Neural progenitor cell (in vitro differentiated cells): ENCODE measurements around the gene CLDN6. TPM values are rescaled to one million over a fixed set of nuclear protein-coding genes. Genes with fewer than 3 reads are reported as not detected.

ENCODE experiments used
- DNase-seq: peaks from one replicate; pipeline ENCODE4 v3.0.0-alpha.2; 2016; ENCODE audit warnings: low spot score
- H2AFZ ChIP-seq: fragments of 200-600 bp; sonication (generic); replicated peaks from 2 replicates; pipeline ENCODE4 v1.6.1; 2016; ENCODE audit warnings: antibody characterized with exemption
- H3F3A ChIP-seq: fragments of 200-600 bp; sonication (generic); 2 replicates; pipeline ENCODE4 v1.6.1; 2016; ENCODE audit warnings: antibody characterized with exemption, low read depth
- H3K27ac ChIP-seq: fragments of 200-600 bp; sonication (generic); 2 replicates; pipeline ENCODE4 v1.5.1; 2016; ENCODE audit warnings: mild to moderate bottlenecking
- H3K27me3 ChIP-seq: fragments of 200-600 bp; sonication (generic); 2 replicates; pipeline ENCODE4 v1.6.1; 2016; ENCODE audit warnings: mild to moderate bottlenecking, moderate library complexity
- H3K36me3 ChIP-seq: fragments of 200-600 bp; sonication (generic); 2 replicates; pipeline ENCODE4 v1.5.1; 2016
- H3K4me1 ChIP-seq: fragments of 200-600 bp; sonication (generic); 2 replicates; pipeline ENCODE4 v1.6.1; 2016; ENCODE audit warnings: mixed run types
- H3K4me2 ChIP-seq: fragments of 200-600 bp; sonication (generic); 2 replicates; pipeline ENCODE4 v1.6.1; 2016
- H3K4me3 ChIP-seq: fragments of 200-600 bp; sonication (generic); 2 replicates; pipeline ENCODE4 v1.5.1; 2016
- H3K79me2 ChIP-seq: fragments of 200-600 bp; sonication (generic); 2 replicates; pipeline ENCODE4 v1.6.1; 2016; ENCODE audit warnings: low read depth
- H3K9ac ChIP-seq: fragments of 200-600 bp; sonication (generic); 2 replicates; pipeline ENCODE4 v1.6.1; 2016
- H3K9me3 ChIP-seq: fragments of 200-600 bp; sonication (generic); 2 replicates; pipeline ENCODE4 v1.5.1; 2016; ENCODE audit warnings: low read depth
- H4K20me1 ChIP-seq: fragments of 200-600 bp; sonication (generic); 2 replicates; pipeline ENCODE4 v1.6.1; 2016; ENCODE audit warnings: low read depth
- H3K27ac Mint-ChIP-seq: 3 replicates; pipeline ENCODE4 v1.8.0; 2021; ENCODE audit warnings: mixed read lengths
- H3K27me3 Mint-ChIP-seq: 2 replicates; pipeline ENCODE4 v1.8.0; 2022; ENCODE audit warnings: low read depth, mild to moderate bottlenecking, inconsistent platforms, moderate library complexity, mixed read lengths; ENCODE audit not compliant: insufficient read depth
- H3K36me3 Mint-ChIP-seq: 3 replicates; pipeline ENCODE4 v1.8.0; 2021; ENCODE audit warnings: mixed read lengths
- H3K4me1 Mint-ChIP-seq: 3 replicates; pipeline ENCODE4 v1.8.0; 2021; ENCODE audit warnings: mixed read lengths
- H3K4me3 Mint-ChIP-seq: 3 replicates; pipeline ENCODE4 v1.8.0; 2021; ENCODE audit warnings: mild to moderate bottlenecking, moderate library complexity, mixed read lengths
- H3K9me3 Mint-ChIP-seq: 3 replicates; pipeline ENCODE4 v1.8.0; 2020; ENCODE audit warnings: mixed read lengths
- EZH2 ChIP-seq: fragments of 200-600 bp; sonication (generic); IDR thresholded peaks from 2 replicates; pipeline ENCODE4 v1.6.1; 2017; ENCODE audit warnings: antibody characterized with exemption, mild to moderate bottlenecking, moderate library complexity
- EZH2phosphoT487 ChIP-seq: fragments of 200-600 bp; sonication (generic); IDR thresholded peaks from 2 replicates; pipeline ENCODE4 v1.6.1; 2017; ENCODE audit warnings: antibody characterized with exemption
- total RNA-seq: library from RNA; depleted of rRNA; stranded (reverse); fragments of >200 nt; gene quantifications from 2 replicates; pipeline ENCODE4 v1.2.3, GENCODE V29; 2015; ENCODE audit warnings: low replicate concordance
- TF ChIP-seq, protein P1 (sequence below): fragments of 200-600 bp; sonication (generic); IDR thresholded peaks from 2 replicates; pipeline ENCODE4 v1.5.1; 2017; ENCODE audit warnings: antibody characterized with exemption, mild to moderate bottlenecking

The CLDN6 gene
- total RNA-seq, 1 donor from 2014 or later: 31.6 TPM

DNA sequence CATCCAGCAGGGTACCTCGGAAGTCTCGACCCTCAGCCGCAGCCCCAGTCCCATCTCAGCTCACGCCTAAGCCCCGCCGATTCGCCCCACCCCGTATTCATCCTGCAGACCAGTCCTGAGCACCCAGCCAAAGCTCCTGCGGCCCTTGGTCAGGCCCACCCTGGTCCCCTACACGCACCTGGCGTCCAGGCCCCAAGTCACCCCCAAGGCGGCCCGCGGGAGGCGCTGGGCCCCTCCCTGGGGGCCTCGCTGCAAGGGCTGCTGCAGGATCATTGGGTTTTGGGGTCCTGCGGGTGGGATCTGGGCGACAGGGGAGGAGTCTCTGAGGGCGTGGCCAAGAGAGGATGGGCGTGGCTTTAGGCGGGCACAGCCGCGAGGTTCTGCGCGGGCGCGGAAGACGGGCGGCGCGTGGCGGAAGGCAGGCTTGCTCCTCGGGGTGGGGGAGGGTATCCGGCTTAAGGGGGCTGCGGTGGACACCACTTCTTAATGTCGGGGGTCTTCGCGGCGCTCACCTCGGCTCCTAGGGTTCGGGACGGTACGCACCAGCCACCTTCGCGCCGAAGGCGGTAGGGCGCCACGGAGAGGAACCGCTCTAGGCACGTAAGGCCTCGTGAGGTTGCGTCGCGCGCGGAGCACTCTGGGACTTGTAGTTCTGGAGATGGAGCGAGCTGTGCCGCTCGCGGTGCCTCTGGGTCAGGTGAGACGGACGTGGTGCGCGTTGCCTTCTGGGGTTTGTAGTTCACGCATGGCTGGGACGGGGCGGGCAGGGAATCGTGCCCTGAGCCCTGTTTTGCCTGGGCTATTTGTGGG is 5.9 kb upstream of the CLDN6 start, which contains the start of the genes HCFC1R1 and THOC6:
Gene HCFC1R1 (minus strand): TSS at position 274 of the 810 bp plus-strand sequence. CDS start 1 bp downstream, at position 273.
Gene THOC6 (plus strand): TSS at position 367 of the 810 bp plus-strand sequence. CDS start 292 bp downstream, at position 659.
- Histone ChIP-seq H2AFZ (peak within 1 kb of the TSS; percentile 82), H3K79me2 (peaks cover 10% of the 10 kb centered on the region), H3F3A (peaks cover 52% of the 10 kb centered on the region), H3K4me1 (peaks cover 19% of the 10 kb centered on the region), H3K27me3 (peaks cover 20% of the 10 kb centered on the region), H3K4me3 (peak within 1 kb of the TSS; percentile 75), H4K20me1 (peaks cover 56% of the 10 kb centered on the region), H3K9ac (no peak within 1 kb of the TSS), H3K36me3 (no peaks in the 10 kb centered on the region), H3K9me3 (no peaks in the 10 kb centered on the region), H3K4me2 (peak within 1 kb of the TSS; percentile 84), H3K27ac (no peak within 1 kb of the TSS)
- Mint-ChIP-seq H3K27me3 (peaks cover 30% of the 10 kb centered on the region), H3K4me3 (peak within 1 kb of the TSS; percentile 93), H3K36me3 (peaks cover 6% of the 10 kb centered on the region), H3K9me3 (no peaks in the 10 kb centered on the region), H3K4me1 (peaks cover 42% of the 10 kb centered on the region), H3K27ac (peak within 1 kb of the TSS; percentile 82)
- no peak for TF ChIP-seq EZH2phosphoT487
- TF ChIP-seq, protein P1, sequence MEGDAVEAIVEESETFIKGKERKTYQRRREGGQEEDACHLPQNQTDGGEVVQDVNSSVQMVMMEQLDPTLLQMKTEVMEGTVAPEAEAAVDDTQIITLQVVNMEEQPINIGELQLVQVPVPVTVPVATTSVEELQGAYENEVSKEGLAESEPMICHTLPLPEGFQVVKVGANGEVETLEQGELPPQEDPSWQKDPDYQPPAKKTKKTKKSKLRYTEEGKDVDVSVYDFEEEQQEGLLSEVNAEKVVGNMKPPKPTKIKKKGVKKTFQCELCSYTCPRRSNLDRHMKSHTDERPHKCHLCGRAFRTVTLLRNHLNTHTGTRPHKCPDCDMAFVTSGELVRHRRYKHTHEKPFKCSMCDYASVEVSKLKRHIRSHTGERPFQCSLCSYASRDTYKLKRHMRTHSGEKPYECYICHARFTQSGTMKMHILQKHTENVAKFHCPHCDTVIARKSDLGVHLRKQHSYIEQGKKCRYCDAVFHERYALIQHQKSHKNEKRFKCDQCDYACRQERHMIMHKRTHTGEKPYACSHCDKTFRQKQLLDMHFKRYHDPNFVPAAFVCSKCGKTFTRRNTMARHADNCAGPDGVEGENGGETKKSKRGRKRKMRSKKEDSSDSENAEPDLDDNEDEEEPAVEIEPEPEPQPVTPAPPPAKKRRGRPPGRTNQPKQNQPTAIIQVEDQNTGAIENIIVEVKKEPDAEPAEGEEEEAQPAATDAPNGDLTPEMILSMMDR: no peak
- TF ChIP-seq EZH2: no peak
- DNase-seq: peak; percentile 99

DNA sequence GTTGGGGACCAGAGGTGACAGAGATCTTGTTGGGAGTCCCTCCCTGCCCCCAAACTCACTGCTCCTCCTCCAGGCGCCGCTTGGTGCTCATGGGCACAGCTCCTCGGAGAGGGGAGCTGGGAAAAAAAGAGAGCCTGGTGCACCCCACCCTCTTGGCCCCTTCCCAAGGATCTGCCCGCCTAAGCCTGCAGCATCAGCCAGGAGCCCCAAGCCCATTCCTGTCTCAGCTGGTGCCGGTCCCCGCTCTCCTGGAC is 5.4 kb upstream of the CLDN6 start:
- peaks cover 19% of the 10 kb centered on the region for H3K4me1 ChIP-seq
- no peaks in the 10 kb centered on the region for H3K36me3 ChIP-seq
- no peaks in the 10 kb centered on the region for H3K9me3 ChIP-seq
- H3K27me3 ChIP-seq: peaks cover 17% of the 10 kb centered on the region
- TF ChIP-seq EZH2: no peak
- TF ChIP-seq EZH2phosphoT487: no peak
- TF ChIP-seq, protein P1: no peak
- H3K9ac ChIP-seq: no peak overlapping the region
- H3K4me1 Mint-ChIP-seq: peaks cover 47% of the 10 kb centered on the region
- H3K4me3 Mint-ChIP-seq: peak overlapping the region; percentile 93
- no peaks in the 10 kb centered on the region for H3K9me3 Mint-ChIP-seq
- no peak for DNase-seq
- peaks cover 58% of the 10 kb centered on the region for H3F3A ChIP-seq
- H3K4me3 ChIP-seq: peak overlapping the region; percentile 75
- H3K27ac ChIP-seq: no peak overlapping the region
- H3K27ac Mint-ChIP-seq: no peak overlapping the region
- H3K4me2 ChIP-seq: peak overlapping the region; percentile 84
- H2AFZ ChIP-seq: no peak overlapping the region
- H3K27me3 Mint-ChIP-seq: peaks cover 34% of the 10 kb centered on the region
- peaks cover 6% of the 10 kb centered on the region for H3K36me3 Mint-ChIP-seq
- peaks cover 52% of the 10 kb centered on the region for H4K20me1 ChIP-seq
- H3K79me2 ChIP-seq: peaks cover 10% of the 10 kb centered on the region

DNA sequence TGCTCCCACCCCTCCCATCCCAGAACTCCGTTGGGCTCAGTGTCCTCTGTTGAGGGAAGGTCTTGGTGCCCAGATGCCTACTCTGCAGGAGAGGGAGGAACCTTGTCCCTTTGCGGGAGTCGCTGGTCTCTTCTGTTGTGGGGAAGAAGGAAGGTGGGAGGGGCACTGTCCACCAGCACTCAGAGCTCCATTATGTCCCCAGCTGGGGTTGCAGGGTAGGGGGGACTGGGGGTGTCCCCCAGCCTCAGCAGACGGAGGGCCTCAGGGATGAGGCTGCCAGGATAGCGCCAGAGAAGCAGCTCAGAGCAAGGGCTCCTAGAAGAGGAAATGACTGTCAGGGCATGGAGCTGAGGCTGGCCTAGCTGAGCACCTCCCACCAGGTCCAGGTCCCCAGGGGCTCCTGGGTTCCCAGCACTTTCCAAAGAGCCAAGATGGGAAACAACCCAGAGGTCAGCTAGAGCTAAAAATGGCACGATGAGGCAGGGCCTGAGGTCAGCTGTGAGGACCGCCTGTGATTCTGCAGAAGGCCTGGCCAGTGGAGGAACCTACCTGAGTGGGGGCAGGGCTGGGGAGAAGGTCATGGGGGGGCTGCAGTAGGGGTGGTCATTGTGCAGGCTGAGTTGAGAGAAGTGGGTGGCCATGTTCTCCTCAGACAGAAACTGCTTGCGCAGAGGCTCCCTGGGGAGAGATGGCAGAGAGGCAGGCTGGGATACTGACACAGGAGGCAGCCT is 4.9 kb upstream of the CLDN6 start:
- peaks cover 35% of the 10 kb centered on the region for H3K27me3 Mint-ChIP-seq
- no peak for DNase-seq
- no peak overlapping the region for H3K27ac ChIP-seq

More for the DNA sequence above, 4.9 kb upstream of the CLDN6 start:
- H3K4me1 Mint-ChIP-seq: peaks cover 50% of the 10 kb centered on the region
- peak overlapping the region; percentile 88 for H3K27ac Mint-ChIP-seq
- H3K9me3 ChIP-seq: no peaks in the 10 kb centered on the region
- H3K4me3 Mint-ChIP-seq: peak overlapping the region; percentile 93
- H3K4me1 ChIP-seq: peaks cover 18% of the 10 kb centered on the region
- H3K36me3 ChIP-seq: no peaks in the 10 kb centered on the region
- peak overlapping the region; percentile 75 for H3K4me3 ChIP-seq
- H3F3A ChIP-seq: peaks cover 57% of the 10 kb centered on the region
- peaks cover 12% of the 10 kb centered on the region for H3K79me2 ChIP-seq
- H4K20me1 ChIP-seq: peaks cover 51% of the 10 kb centered on the region
- H3K9ac ChIP-seq: no peak overlapping the region
- TF ChIP-seq EZH2phosphoT487 (no peak), EZH2 (no peak)
- TF ChIP-seq, protein P1: no peak
- peaks cover 6% of the 10 kb centered on the region for H3K36me3 Mint-ChIP-seq
- peak overlapping the region; percentile 84 for H3K4me2 ChIP-seq
- no peaks in the 10 kb centered on the region for H3K9me3 Mint-ChIP-seq
- peaks cover 17% of the 10 kb centered on the region for H3K27me3 ChIP-seq
- H2AFZ ChIP-seq: no peak overlapping the region
